Coronary artery (tissue), 2 donors: ENCODE results near the gene SPC24.
A peak's percentile ranks its signal among the peaks of the same experiment; 100 is the strongest.

Experiments
- DNase-seq: peaks from one replicate; pipeline ENCODE4 v3.0.0-alpha.2; 2017; ENCODE audit warnings: low spot score
- H3K27ac ChIP-seq, 2 donors: fragments of 200-600 bp; sonication (generic); one replicate each; pipeline ENCODE4 v1.5.1; 2016 to 2019
- H3K4me3 ChIP-seq: fragments of 200-600 bp; sonication (generic); 2 replicates; pipeline ENCODE4 v1.5.1; 2016; ENCODE audit warnings: mild to moderate bottlenecking, moderate library complexity
- CTCF ChIP-seq: fragments of 200-600 bp; sonication (generic); IDR thresholded peaks from one replicate; pipeline ENCODE4 v1.5.1; 2019; ENCODE audit warnings: antibody characterized with exemption

SPC24 gene

GRCh38 chr19:11138601-11139300 lies 16.8 kb downstream of the SPC24 start:
- Histone ChIP-seq H3K4me3 (peak overlapping the region; percentile 58), H3K27ac (peak overlapping the region; percentile 85 to 96)
- no peak for TF ChIP-seq CTCF
- peak; percentile 92 for DNase-seq

- H3K4me3 ChIP-seq = peak overlapping the region; percentile 58
- DNase-seq = peak; percentile 92
These were observed 17.8 kb downstream of the SPC24 start for GRCh38 chr19:11137542-11138384.

GRCh38 chr19:11136400-11137101 lies 19.0 kb downstream of the SPC24 start:
- peak overlapping the region; percentile 85 to 96 for H3K27ac ChIP-seq
- no peak for DNase-seq
- no peak for TF ChIP-seq CTCF
- no peak overlapping the region for H3K4me3 ChIP-seq

More at GRCh38 chr19:11137542-11138384, 17.8 kb downstream of the SPC24 start:
- peak; percentile 68 for TF ChIP-seq CTCF
- peak overlapping the region; percentile 85 to 96 for H3K27ac ChIP-seq

GRCh38 chr19:11131471-11131870 lies 24.1 kb downstream of the SPC24 start:
- peak overlapping the region in 1 of 2 donors; percentile 72 for H3K27ac ChIP-seq
- TF ChIP-seq CTCF = no peak
- H3K4me3 ChIP-seq = no peak overlapping the region
- DNase-seq = no peak

- no peak overlapping the region for H3K4me3 ChIP-seq
- peak; percentile 85 for DNase-seq
- peak; percentile 84 for TF ChIP-seq CTCF
- H3K27ac ChIP-seq = peak overlapping the region in 1 of 2 donors; percentile 72
These were observed 24.6 kb downstream of the SPC24 start for GRCh38 chr19:11130824-11131455.

GRCh38 chr19:11127905-11128304 lies 27.7 kb downstream of the SPC24 start:
- DNase-seq = no peak
- TF ChIP-seq CTCF = no peak
- Histone ChIP-seq H3K4me3 (no peak overlapping the region), H3K27ac (no peak overlapping the region)
